Esophagus squamous epithelium (tissue), 5 donors: Measurements from ENCODE around the gene CNNM2. TPM values are rescaled to one million over a fixed set of nuclear protein-coding genes. Genes with fewer than 3 reads are reported as not detected.

Source experiments
- DNase-seq: peaks from one replicate; lab custom pipeline; 2025; lab: John Stamatoyannopoulos, UW
- H3K27ac ChIP-seq, 4 donors: fragments of 200-600 bp; sonication (generic); one replicate each; pipeline ENCODE4 v1.5.1; 2016 to 2019; ENCODE audit warnings: mild to moderate bottlenecking in 1 of 4
- H3K27me3 ChIP-seq, 4 donors: fragments of 200-600 bp; sonication (generic); 1 replicate in 3 of 4; 2 replicates in 1 of 4; pipeline versions ENCODE4 v1.5.1 to v1.6.0; 2017 to 2021; ENCODE audit warnings: antibody characterized with exemption in 1 of 4
- H3K36me3 ChIP-seq, 3 donors: fragments of 200-600 bp; sonication (generic); one replicate each; pipeline ENCODE4 v1.5.1; 2016 to 2019
- H3K4me1 ChIP-seq, 3 donors: fragments of 200-600 bp; sonication (generic); one replicate each; pipeline ENCODE4 v1.5.1; 2017 to 2019
- H3K4me3 ChIP-seq, 4 donors: fragments of 200-600 bp; sonication (generic); 1 replicate in 3 of 4; 2 replicates in 1 of 4; pipeline ENCODE4 v1.5.1; 2016 to 2019; ENCODE audit warnings: mild to moderate bottlenecking in 2 of 4, moderate library complexity in 1 of 4
- H3K9me3 ChIP-seq, 3 donors: fragments of 200-600 bp; sonication (generic); one replicate each; pipeline ENCODE4 v1.5.1; 2016 to 2019
- POLR2A ChIP-seq, 4 donors: fragments of 450-650 bp; IDR thresholded peaks; one replicate each; pipeline ENCODE4 v1.6.1; 2017; ENCODE audit warnings: antibody characterized with exemption in 4 of 4, mild to moderate bottlenecking in 4 of 4, moderate library complexity in 3 of 4
- WGBS, 2 donors: methylation state at CpG; one replicate each; pipeline ENCODE4 v1.1.5; 2018; 5-methylcytosine and 5-hydroxymethylcytosine counted together
- intact Hi-C: fragments of 100-400 bp; cut with DNase I; formaldehyde crosslinking; loops from one replicate; pipeline ENCODE4 v1.15.0; 2022
- total RNA-seq, 4 donors: library from RNA; depleted of rRNA; stranded (reverse); fragments of >200 nt; gene quantifications; one replicate each; pipeline ENCODE4 v1.1.0, GENCODE V29; 2016
- TF ChIP-seq, protein P1 (sequence below), 6 experiments: fragments of 450-650 bp in 4 of 6; fragments of 200-600 bp in 2 of 6; sonication (generic) in 2 of 6; IDR thresholded peaks; one replicate each; pipeline ENCODE4 v1.5.1; 2016 to 2019; ENCODE audit warnings: antibody characterized with exemption in 6 of 6, mild to moderate bottlenecking in 4 of 6, moderate library complexity in 4 of 6
- donor health status: DM: yes; HTN: yes; CAD: no.

The CNNM2 gene
- total RNA-seq, 4 donors from 2014 or later, result 2.2 to 3.6 (median 2.6) TPM

DNA sequence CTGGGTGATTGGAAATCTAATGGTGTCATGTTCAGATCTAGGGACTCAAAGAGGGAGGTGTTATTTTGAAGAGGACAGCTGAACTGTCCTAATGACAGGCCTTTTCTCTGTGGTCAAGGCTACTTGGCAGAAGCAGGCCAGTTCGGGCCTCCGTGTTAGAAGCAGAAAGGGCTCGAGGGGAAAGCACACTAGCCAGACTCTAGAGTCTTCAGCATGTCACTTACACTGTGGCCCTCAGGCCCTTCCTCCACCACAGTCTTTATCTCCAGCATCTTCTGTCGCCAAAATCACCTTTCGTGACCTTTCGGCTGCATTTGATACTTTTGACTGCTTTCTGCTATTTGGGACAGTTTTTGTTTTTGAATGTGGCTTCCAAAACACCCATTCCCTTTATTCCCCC is 123.3 kb downstream of the CNNM2 start:
- Histone ChIP-seq H3K4me1 (peaks cover 0 to 4% (median 0%) of the 10 kb centered on the region in 3 donors), H3K36me3 (no peaks in the 10 kb centered on the region), H3K27ac (no peak overlapping the region), H3K9me3 (no peaks in the 10 kb centered on the region), H3K27me3 (no peaks in the 10 kb centered on the region), H3K4me3 (no peak overlapping the region)
- WGBS, 2 donors, result 84 to 94% methylated on average over 6 of the region's 6 CpGs
- no peak for TF ChIP-seq POLR2A (IDR thresholded peaks at IDR 0.05)
- TF ChIP-seq, protein P1, sequence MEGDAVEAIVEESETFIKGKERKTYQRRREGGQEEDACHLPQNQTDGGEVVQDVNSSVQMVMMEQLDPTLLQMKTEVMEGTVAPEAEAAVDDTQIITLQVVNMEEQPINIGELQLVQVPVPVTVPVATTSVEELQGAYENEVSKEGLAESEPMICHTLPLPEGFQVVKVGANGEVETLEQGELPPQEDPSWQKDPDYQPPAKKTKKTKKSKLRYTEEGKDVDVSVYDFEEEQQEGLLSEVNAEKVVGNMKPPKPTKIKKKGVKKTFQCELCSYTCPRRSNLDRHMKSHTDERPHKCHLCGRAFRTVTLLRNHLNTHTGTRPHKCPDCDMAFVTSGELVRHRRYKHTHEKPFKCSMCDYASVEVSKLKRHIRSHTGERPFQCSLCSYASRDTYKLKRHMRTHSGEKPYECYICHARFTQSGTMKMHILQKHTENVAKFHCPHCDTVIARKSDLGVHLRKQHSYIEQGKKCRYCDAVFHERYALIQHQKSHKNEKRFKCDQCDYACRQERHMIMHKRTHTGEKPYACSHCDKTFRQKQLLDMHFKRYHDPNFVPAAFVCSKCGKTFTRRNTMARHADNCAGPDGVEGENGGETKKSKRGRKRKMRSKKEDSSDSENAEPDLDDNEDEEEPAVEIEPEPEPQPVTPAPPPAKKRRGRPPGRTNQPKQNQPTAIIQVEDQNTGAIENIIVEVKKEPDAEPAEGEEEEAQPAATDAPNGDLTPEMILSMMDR (IDR thresholded peaks at IDR 0.05), result no peak
- intact Hi-C loops, result no loop called here
- no peak for DNase-seq

DNA sequence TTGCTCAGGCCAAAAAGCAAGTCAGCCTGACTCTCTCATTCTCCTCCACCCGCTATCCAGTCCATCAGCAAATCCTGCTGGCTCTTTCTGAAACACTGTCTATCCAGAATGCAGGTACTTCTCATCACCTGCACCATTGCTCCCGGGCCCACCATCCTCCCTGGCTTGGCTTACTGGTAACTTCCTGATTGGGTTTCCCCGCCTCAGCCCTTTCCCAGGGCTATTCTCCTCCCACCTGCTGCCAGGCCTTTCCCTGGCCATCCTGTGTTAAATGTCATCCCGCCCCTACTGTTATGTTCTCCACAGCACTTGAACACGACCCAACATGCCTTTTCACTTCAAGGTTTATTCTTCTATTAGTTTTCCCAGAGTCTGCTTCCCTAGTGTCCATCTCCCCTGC is 124.0 kb downstream of the CNNM2 start:
- 59 to 63% methylated on average over 5 of the region's 5 CpGs for WGBS, 2 donors
- Histone ChIP-seq H3K36me3 (no peaks in the 10 kb centered on the region), H3K27ac (no peak overlapping the region), H3K9me3 (no peaks in the 10 kb centered on the region), H3K27me3 (no peaks in the 10 kb centered on the region), H3K4me3 (no peak overlapping the region), H3K4me1 (peaks cover 0 to 4% (median 0%) of the 10 kb centered on the region in 3 donors)
- DNase-seq, result no peak
- intact Hi-C loops, result no loop called here
- TF ChIP-seq POLR2A (IDR thresholded peaks at IDR 0.05), result no peak
- TF ChIP-seq, protein P1 (IDR thresholded peaks at IDR 0.05), result no peak

DNA sequence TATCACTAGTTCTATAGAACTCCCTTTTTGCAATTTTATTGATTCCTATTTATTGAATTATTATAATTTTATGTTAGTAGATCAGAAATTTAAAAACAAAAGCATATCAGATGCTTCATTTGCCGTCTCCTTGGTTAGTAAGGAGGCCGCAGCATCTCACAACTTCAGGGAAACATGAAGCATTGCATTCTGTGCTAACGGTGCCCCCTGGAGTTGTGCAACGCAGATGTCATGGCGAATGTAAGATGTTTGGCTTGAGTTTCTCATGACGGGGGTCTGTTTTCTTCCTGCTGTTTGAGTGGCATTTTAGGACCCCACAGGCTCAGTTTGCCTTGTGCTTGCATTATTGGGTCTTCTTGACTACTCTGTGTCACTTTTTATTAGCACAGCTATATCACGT is 124.8 kb downstream of the CNNM2 start:
- Histone ChIP-seq H3K27me3 (no peaks in the 10 kb centered on the region), H3K4me1 (peaks cover 0 to 4% (median 0%) of the 10 kb centered on the region in 3 donors), H3K4me3 (no peak overlapping the region), H3K9me3 (no peaks in the 10 kb centered on the region), H3K36me3 (no peaks in the 10 kb centered on the region), H3K27ac (no peak overlapping the region)
- intact Hi-C loops, result no loop called here
- 76 to 94% methylated on average over 7 of the region's 7 CpGs for WGBS, 2 donors
- TF ChIP-seq POLR2A (IDR thresholded peaks at IDR 0.05), result no peak
- DNase-seq, result no peak

DNA sequence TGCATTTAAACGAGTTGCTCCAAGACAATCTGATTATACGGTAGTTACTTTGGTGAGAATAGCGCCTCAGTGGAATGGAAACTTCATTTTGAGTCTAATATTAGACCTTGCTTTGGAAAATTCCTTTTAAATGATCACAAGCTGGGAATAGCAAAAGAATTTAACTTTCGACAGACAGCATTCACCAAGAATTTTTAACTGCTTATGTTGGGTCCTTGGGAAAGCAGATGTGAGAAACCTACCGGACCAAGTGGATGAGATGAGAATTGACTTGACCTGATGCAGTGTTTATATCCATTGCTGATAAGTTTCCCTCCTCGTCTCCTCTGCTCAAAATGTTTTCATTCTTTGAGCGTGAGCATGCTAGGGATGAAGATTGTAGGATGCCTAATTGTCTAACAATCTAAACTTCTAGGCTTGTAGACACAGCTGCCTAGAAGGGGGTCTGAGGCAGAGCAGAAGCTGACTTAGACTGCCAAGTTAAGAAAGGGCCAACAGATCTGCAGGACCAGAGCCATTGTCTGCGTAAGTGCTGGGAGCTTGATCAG is 126.9 kb downstream of the CNNM2 start:
- peaks cover 0 to 4% (median 0%) of the 10 kb centered on the region in 3 donors for H3K4me1 ChIP-seq
- no peaks in the 10 kb centered on the region for H3K27me3 ChIP-seq
- H3K27ac ChIP-seq, result peak overlapping the region in 3 of 4 donors; percentile 2 to 36 (median 29)
- peaks cover 0 to 3% (median 0%) of the 10 kb centered on the region in 3 donors for H3K36me3 ChIP-seq
- 62 to 70% methylated on average over 8 of the region's 8 CpGs for WGBS, 2 donors
- intact Hi-C loops, result no loop called here
- DNase-seq, result no peak
- TF ChIP-seq POLR2A (IDR thresholded peaks at IDR 0.05), result no peak
- TF ChIP-seq, protein P1 (IDR thresholded peaks at IDR 0.05), result no peak
- H3K4me3 ChIP-seq, result no peak overlapping the region
- no peaks in the 10 kb centered on the region for H3K9me3 ChIP-seq

DNA sequence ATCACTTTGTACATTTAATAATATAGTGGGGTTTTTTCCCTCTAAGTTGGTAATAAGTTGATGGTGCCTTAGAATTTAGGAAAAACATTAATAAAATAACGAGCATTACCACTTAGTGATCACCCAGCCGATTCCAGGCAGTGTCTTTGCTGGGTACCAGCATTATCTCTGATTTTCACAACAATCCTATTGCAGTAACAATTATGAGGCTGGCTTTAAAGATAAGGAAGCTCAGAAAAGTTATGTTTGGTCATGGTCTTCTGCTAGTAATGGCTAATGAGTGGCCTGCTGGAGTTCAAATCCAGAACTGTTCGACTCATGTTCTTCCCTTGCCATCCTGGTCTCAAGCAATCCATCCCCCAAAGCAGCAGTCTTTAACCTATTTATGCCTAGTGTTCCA is 127.9 kb downstream of the CNNM2 start:
- intact Hi-C loops, result no loop called here
- no peak overlapping the region for H3K4me3 ChIP-seq
- H3K4me1 ChIP-seq, result peaks cover 0 to 4% (median 0%) of the 10 kb centered on the region in 3 donors
- no peaks in the 10 kb centered on the region for H3K27me3 ChIP-seq
- TF ChIP-seq POLR2A (IDR thresholded peaks at IDR 0.05), result no peak
- TF ChIP-seq, protein P1 (IDR thresholded peaks at IDR 0.05), result no peak
- no peak overlapping the region for H3K27ac ChIP-seq
- 85 to 94% methylated on average over 3 of the region's 3 CpGs for WGBS, 2 donors
- H3K9me3 ChIP-seq, result no peaks in the 10 kb centered on the region
- H3K36me3 ChIP-seq, result peaks cover 0 to 11% (median 0%) of the 10 kb centered on the region in 3 donors
- DNase-seq, result no peak
